Adrenal gland (tissue), 5 donors: ENCODE data around the gene GMDS.

Source experiments
- CTCF ChIP-seq, 6 experiments: fragments of 450-650 bp in 4 of 6; fragments of 200-600 bp in 2 of 6; sonication (generic) in 1 of 6; IDR thresholded peaks; 1 replicate in 5 of 6; 2 replicates in 1 of 6; pipeline versions ENCODE4 v1.5.1 to v1.8.0; 2016 to 2021; ENCODE audit warnings: antibody characterized with exemption in 6 of 6, mild to moderate bottlenecking in 2 of 6, moderate library complexity in 1 of 6
- POLR2A ChIP-seq, 2 donors: fragments of 450-650 bp; IDR thresholded peaks; one replicate each; pipeline ENCODE4 v1.6.1; 2017; ENCODE audit warnings: antibody characterized with exemption in 2 of 2, mild to moderate bottlenecking in 2 of 2, moderate library complexity in 1 of 2
- donor health status: DM: no; HTN: no; CAD: no.

- TF ChIP-seq CTCF (IDR thresholded peaks at IDR 0.05) (no peak), POLR2A (IDR thresholded peaks at IDR 0.05) (no peak)
Measured at GRCh38 chr6:1778686-1779235, 466.6 kb downstream of the GMDS start.
